Measurements from ENCODE around the gene SIK3. TPM values are rescaled to one million over a fixed set of nuclear protein-coding genes. Genes with fewer than 3 reads are reported as not detected.
A peak's percentile ranks its signal among the peaks of the same experiment; 100 is the strongest.

The SIK3 gene
- total and polyA plus RNA-seq, 2 experiments from 2014 or later: 29.1 to 58.5 TPM

- no peak for DNase-seq (ENCODE audit: low read depth in 1 of 2, low spot score in 1 of 2)
- Histone ChIP-seq H3K9me3 (ENCODE audit: low read depth) (no peaks in the 10 kb centered on the region), H3K4me3 (no peak overlapping the region), H3K27me3 (no peaks in the 10 kb centered on the region), H3K27ac (no peak overlapping the region), H3K36me3 (no peaks in the 10 kb centered on the region), H3K4me1 (ENCODE audit: low read depth) (no peaks in the 10 kb centered on the region)
- no peak for TF ChIP-seq CTCF (IDR thresholded peaks at IDR 0.05; ENCODE audit: low read depth, low read length)
These were observed 301.7 kb downstream of the SIK3 start for GRCh38 chr11:116796548-116796947.

GRCh38 chr11:116794851-116795250 lies 303.4 kb downstream of the SIK3 start:
- no peak for DNase-seq (ENCODE audit: low read depth in 1 of 2, low spot score in 1 of 2)
- no peaks in the 10 kb centered on the region for H3K36me3 ChIP-seq

GRCh38 chr11:116793772-116794097 lies 304.5 kb downstream of the SIK3 start:
- Histone ChIP-seq H3K4me1 (ENCODE audit: low read depth) (no peaks in the 10 kb centered on the region), H3K9me3 (ENCODE audit: low read depth) (no peaks in the 10 kb centered on the region), H3K27ac (no peak overlapping the region), H3K27me3 (peaks cover 8% of the 10 kb centered on the region), H3K4me3 (no peak overlapping the region), H3K36me3 (no peaks in the 10 kb centered on the region)
- DNase-seq (ENCODE audit: low read depth in 1 of 2, low spot score in 1 of 2): peak in 1 of 2 donors; percentile 35
- TF ChIP-seq CTCF (IDR thresholded peaks at IDR 0.05; ENCODE audit: low read depth, low read length): no peak

More at GRCh38 chr11:116794851-116795250, 303.4 kb downstream of the SIK3 start:
- Histone ChIP-seq H3K27me3 (peaks cover 4% of the 10 kb centered on the region), H3K27ac (no peak overlapping the region), H3K9me3 (ENCODE audit: low read depth) (no peaks in the 10 kb centered on the region), H3K4me1 (ENCODE audit: low read depth) (no peaks in the 10 kb centered on the region), H3K4me3 (no peak overlapping the region)
- TF ChIP-seq CTCF (IDR thresholded peaks at IDR 0.05; ENCODE audit: low read depth, low read length): no peak

Other genes with a start within 250 kb of the SIK3 start
- 58.7 and 71.8 TPM in 2 replicates for gene PAFAH1B2, start 45.9 kb upstream of the SIK3 start, total RNA-seq
- 25.6 and 25.8 TPM in 2 replicates for gene PAFAH1B2, start 45.9 kb upstream of the SIK3 start, polyA plus RNA-seq
- 27.1 and 32.9 TPM in 2 replicates for gene SIDT2, start 80.3 kb upstream of the SIK3 start, total RNA-seq
- gene SIDT2, start 80.3 kb upstream of the SIK3 start, polyA plus RNA-seq: 10.3 and 16.1 TPM in 2 replicates
- 82.5 and 1,828 TPM in 2 replicates for gene TAGLN, start 100.9 kb upstream of the SIK3 start, total RNA-seq
- gene TAGLN, start 100.9 kb upstream of the SIK3 start, polyA plus RNA-seq: 65.2 and 1,052 TPM in 2 replicates
- gene PCSK7, start 133.6 kb upstream of the SIK3 start, total RNA-seq: 43.6 and 46.6 TPM in 2 replicates
- gene PCSK7, start 133.6 kb upstream of the SIK3 start, polyA plus RNA-seq: 31.6 and 31.7 TPM in 2 replicates
- 14.1 and 20.0 TPM in 2 replicates for gene RNF214, start 134.2 kb upstream of the SIK3 start, total RNA-seq
- gene RNF214, start 134.2 kb upstream of the SIK3 start, polyA plus RNA-seq: 13.8 and 24.6 TPM in 2 replicates
- 7.7 and 12.9 TPM in 2 replicates for gene BACE1-AS, start 192.9 kb upstream of the SIK3 start, total RNA-seq
- gene BACE1-AS, start 192.9 kb upstream of the SIK3 start, polyA plus RNA-seq: 6.4 and 10.4 TPM in 2 replicates
- gene BACE1, start 217.8 kb upstream of the SIK3 start, total RNA-seq: 25.3 and 25.9 TPM in 2 replicates
- gene BACE1, start 217.8 kb upstream of the SIK3 start, polyA plus RNA-seq: 9.8 and 13.4 TPM in 2 replicates
- 16.8 and 31.8 TPM in 2 replicates for gene CEP164, start 229.4 kb upstream of the SIK3 start, total RNA-seq
- 22.6 and 28.0 TPM in 2 replicates for gene CEP164, start 229.4 kb upstream of the SIK3 start, polyA plus RNA-seq

Measured in cardiac muscle cell (in vitro differentiated cells and primary cell).